OCI-LY3 (cell line): Measurements from ENCODE around the gene TMEM132D.

Source experiments
- H2AFZ ChIP-seq: fragments of 200-600, 300-600 bp; shearing (Covaris generic); 2 replicates; pipeline ENCODE4 v1.6.0; 2014; ENCODE audit warnings: antibody characterized with exemption, low read depth, low read length
- H3K27ac ChIP-seq: fragments of 200-600, 300-600 bp; sonication (generic); 2 replicates; pipeline ENCODE4 v1.5.1; 2014; ENCODE audit warnings: mild to moderate bottlenecking, low read length, moderate library complexity, mixed read lengths
- H3K27me3 ChIP-seq: fragments of 200-600, 300-600 bp; sonication (generic); 2 replicates; pipeline ENCODE4 v1.6.1; 2014; ENCODE audit warnings: low read depth, low read length, mixed read lengths
- H3K36me3 ChIP-seq: fragments of 200-600, 300-600 bp; sonication (generic); replicated peaks from 2 replicates; pipeline ENCODE3; 2014; ENCODE audit warnings: low read depth, low read length, mixed read lengths
- H3K4me1 ChIP-seq: fragments of 300-600, 200-600 bp; sonication (generic); 2 replicates; pipeline ENCODE4 v1.6.1; 2014; ENCODE audit warnings: low read length, mixed read lengths
- H3K4me2 ChIP-seq: fragments of 200-600, 300-600 bp; sonication (generic); 2 replicates; pipeline ENCODE4 v1.6.1; 2014; ENCODE audit warnings: low read length, mixed read lengths
- H3K4me3 ChIP-seq: fragments of 300-600, 200-600 bp; sonication (generic); 2 replicates; pipeline ENCODE4 v1.5.1; 2014; ENCODE audit warnings: antibody characterized with exemption, mild to moderate bottlenecking, low read length, moderate library complexity
- H3K79me2 ChIP-seq: fragments of 300-600, 200-600 bp; shearing (Covaris generic); 2 replicates; pipeline ENCODE4 v1.6.1; 2014; ENCODE audit warnings: mild to moderate bottlenecking, low read length, mixed read lengths
- H3K9ac ChIP-seq: fragments of 300-600, 200-600 bp; shearing (Covaris generic); 2 replicates; pipeline ENCODE4 v1.6.0; 2014; ENCODE audit warnings: mild to moderate bottlenecking, low read length, moderate library complexity
- H3K9me3 ChIP-seq: fragments of 200-600, 300-600 bp; shearing (Covaris generic); 2 replicates; pipeline ENCODE4 v1.6.1; 2014; ENCODE audit warnings: low read length, mixed read lengths; ENCODE audit not compliant: insufficient read depth
- H4K20me1 ChIP-seq: fragments of 200-600, 300-600 bp; sonication (generic); 2 replicates; pipeline ENCODE4 v1.6.1; 2016; ENCODE audit warnings: low read length, mixed read lengths; ENCODE audit not compliant: insufficient read depth
- CTCF ChIP-seq: fragments of 200-600, 300-600 bp; sonication (generic); IDR thresholded peaks from 2 replicates; pipeline ENCODE4 v1.5.1; 2014; ENCODE audit warnings: antibody characterized with exemption, low read length, low read depth
- EZH2phosphoT487 ChIP-seq: fragments of 200-600 bp; shearing (Covaris generic); IDR thresholded peaks from 2 replicates; pipeline ENCODE4 v1.6.1; 2018; ENCODE audit warnings: antibody characterized with exemption, mixed run types, low read depth

TMEM132D gene

GRCh38 chr12:129617849-129618248 is 286.0 kb downstream of the TMEM132D start:
- no peak overlapping the region for H2AFZ ChIP-seq
- no peak overlapping the region for H3K9ac ChIP-seq
- no peaks in the 10 kb centered on the region for H3K36me3 ChIP-seq
- no peaks in the 10 kb centered on the region for H3K79me2 ChIP-seq
- H3K4me2 ChIP-seq, result no peak overlapping the region
- no peak overlapping the region for H3K4me3 ChIP-seq
- no peaks in the 10 kb centered on the region for H4K20me1 ChIP-seq
- H3K9me3 ChIP-seq, result no peaks in the 10 kb centered on the region
- no peaks in the 10 kb centered on the region for H3K4me1 ChIP-seq
- no peaks in the 10 kb centered on the region for H3K27me3 ChIP-seq
- no peak overlapping the region for H3K27ac ChIP-seq
- no peak for TF ChIP-seq CTCF
- TF ChIP-seq EZH2phosphoT487, result no peak

GRCh38 chr12:129615001-129615400 is 288.8 kb downstream of the TMEM132D start:
- Histone ChIP-seq H3K79me2 (no peaks in the 10 kb centered on the region), H3K4me3 (no peak overlapping the region), H2AFZ (no peak overlapping the region), H3K27ac (no peak overlapping the region), H3K9ac (no peak overlapping the region), H3K36me3 (no peaks in the 10 kb centered on the region), H3K4me2 (no peak overlapping the region), H4K20me1 (no peaks in the 10 kb centered on the region), H3K4me1 (no peaks in the 10 kb centered on the region), H3K27me3 (no peaks in the 10 kb centered on the region), H3K9me3 (no peaks in the 10 kb centered on the region)
- no peak for TF ChIP-seq CTCF
- TF ChIP-seq EZH2phosphoT487, result no peak

- Histone ChIP-seq H3K79me2 (no peaks in the 10 kb centered on the region), H3K4me1 (no peaks in the 10 kb centered on the region), H2AFZ (no peak overlapping the region), H3K4me2 (no peak overlapping the region), H4K20me1 (no peaks in the 10 kb centered on the region), H3K4me3 (no peak overlapping the region), H3K27ac (no peak overlapping the region), H3K36me3 (no peaks in the 10 kb centered on the region), H3K9me3 (no peaks in the 10 kb centered on the region), H3K27me3 (no peaks in the 10 kb centered on the region), H3K9ac (no peak overlapping the region)
- TF ChIP-seq CTCF (no peak), EZH2phosphoT487 (no peak)
Measured at GRCh38 chr12:129614221-129614885, 289.5 kb downstream of the TMEM132D start.

- no peaks in the 10 kb centered on the region for H3K27me3 ChIP-seq
- no peak overlapping the region for H3K4me2 ChIP-seq
- H2AFZ ChIP-seq, result no peak overlapping the region
- no peaks in the 10 kb centered on the region for H4K20me1 ChIP-seq
- no peaks in the 10 kb centered on the region for H3K79me2 ChIP-seq
- no peaks in the 10 kb centered on the region for H3K36me3 ChIP-seq
- H3K27ac ChIP-seq, result no peak overlapping the region
- no peaks in the 10 kb centered on the region for H3K9me3 ChIP-seq
- no peak overlapping the region for H3K4me3 ChIP-seq
- no peaks in the 10 kb centered on the region for H3K4me1 ChIP-seq
- no peak overlapping the region for H3K9ac ChIP-seq
- TF ChIP-seq EZH2phosphoT487 (no peak), CTCF (no peak)
Measured at GRCh38 chr12:129613314-129613713, 290.5 kb downstream of the TMEM132D start.
